Left kidney (tissue), 2 donors: Measurements from ENCODE around the gene PSMD7. TPM values are rescaled to one million over a fixed set of nuclear protein-coding genes. Genes with fewer than 3 reads are reported as not detected.
"Not testable (repeated sequence)": the region's sequence is repeated elsewhere in the genome, so short reads cannot be mapped to it uniquely, and the experiment has no call there.

Source experiments
- DNase-seq: peaks from one replicate; pipeline ENCODE4 v3.0.0-alpha.2; 2013
- polyA plus RNA-seq: library from polyadenylated mRNA; unstranded; fragments of 120-200 nt; gene quantifications from one replicate; pipeline ENCODE4 v1.2.1, GENCODE V29; 2013; ENCODE audit not compliant: insufficient read length

Gene PSMD7
- polyA plus RNA-seq, 1 donor: 108 TPM

- not testable (repeated sequence) for DNase-seq
These were observed 56.4 kb downstream of the PSMD7 start for GRCh38 chr16:74353038-74353437.

Other genes with a start within 250 kb of the PSMD7 start
- 20.9 TPM for gene NPIPB15, start 79.5 kb downstream of the PSMD7 start, polyA plus RNA-seq
- 137 TPM for gene CLEC18B, start 124.7 kb downstream of the PSMD7 start, polyA plus RNA-seq